Measurements from ENCODE around the gene NGLY1.
A peak's percentile ranks its signal among the peaks of the same experiment; 100 is the strongest.

Gene NGLY1

GRCh38 chr3:25784971-25785370 lies 1.7 kb upstream of the NGLY1 start:
- no peak for DNase-seq (ENCODE audit: low read depth in 2 of 2)

DNA sequence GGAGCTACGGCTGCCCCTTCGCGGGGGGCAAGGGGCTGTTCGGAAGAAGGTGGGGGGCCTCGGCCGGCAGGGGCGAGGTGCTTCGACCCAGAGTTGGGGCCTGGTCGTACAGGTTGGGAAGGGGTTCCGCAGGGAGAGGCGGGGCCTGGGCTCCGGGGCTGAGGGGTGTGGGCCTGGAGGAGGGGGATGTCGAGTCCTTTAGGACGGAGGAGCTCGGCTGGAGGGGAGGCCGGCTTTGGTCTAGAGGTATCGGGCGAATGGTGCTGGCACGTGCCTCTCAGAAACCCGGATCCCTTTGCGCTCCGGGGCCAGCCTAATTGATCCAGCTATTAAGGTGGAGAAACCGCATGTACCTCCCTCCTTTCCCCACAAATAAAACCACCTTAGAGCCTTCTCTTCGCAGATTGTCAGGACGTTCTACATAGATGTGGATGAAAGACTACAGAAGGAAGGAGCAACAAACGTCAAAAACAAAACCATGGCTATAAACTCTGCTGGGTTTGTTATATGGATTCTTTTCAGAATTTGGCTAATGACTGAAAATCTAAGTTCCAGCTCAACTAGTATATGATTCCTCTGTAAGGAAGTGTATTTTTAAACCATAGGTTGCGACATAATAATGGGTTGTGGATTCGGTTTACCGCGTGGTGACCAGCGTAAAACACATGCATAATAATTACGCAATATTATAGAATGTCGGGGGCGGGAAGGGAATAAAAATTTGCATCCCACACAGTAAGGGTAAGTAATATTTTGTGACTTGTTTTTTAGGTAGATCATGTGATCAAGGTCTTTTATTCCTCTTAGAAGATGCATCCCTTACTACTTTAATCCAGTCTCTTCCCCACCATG lies 644 bp upstream of the NGLY1 start:
- DNase-seq (ENCODE audit: low read depth in 2 of 2): peak in 1 of 2 experiments; percentile 39

GRCh38 chr3:25782636-25782937 lies 656 bp downstream of the NGLY1 start:
- no peak for DNase-seq (ENCODE audit: low read depth in 2 of 2)

DNA sequence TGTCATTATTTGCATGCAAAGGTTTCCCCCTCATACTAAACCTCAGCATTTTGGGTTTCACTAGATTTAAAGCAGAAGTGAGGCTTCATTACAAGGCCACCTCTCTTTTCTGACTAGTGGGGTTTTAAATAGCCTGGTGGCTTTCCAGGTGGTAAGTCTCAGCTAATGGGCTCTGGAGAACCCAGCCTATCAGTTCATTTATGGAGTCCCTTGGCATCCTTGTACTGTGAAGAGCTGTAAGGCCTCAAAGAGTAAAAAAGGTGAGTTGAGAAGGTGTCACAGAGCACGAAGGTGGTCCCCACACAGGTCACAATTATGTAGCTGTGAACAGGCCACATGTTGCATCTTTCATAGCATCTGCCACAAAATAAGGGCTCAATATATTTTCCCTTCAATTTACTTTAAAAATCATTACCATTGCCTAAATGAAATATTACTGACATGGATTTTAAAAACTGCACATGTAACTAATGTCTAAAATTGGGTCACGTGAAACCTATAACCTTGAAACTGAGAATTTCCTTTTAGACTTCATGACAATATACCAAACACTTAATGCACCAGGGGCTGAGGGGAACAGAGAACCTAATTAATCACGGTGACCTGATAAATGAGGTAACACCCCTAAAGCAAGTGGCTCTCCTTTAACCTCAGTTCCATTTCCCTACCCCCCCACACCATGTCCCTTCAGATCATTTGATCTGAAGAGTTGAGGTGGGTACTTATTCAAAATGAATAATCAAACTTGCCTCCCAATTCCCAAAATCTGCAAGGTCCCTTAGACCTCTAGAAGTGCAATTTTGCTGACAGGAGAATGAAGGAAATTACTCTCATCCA lies 1.3 kb downstream of the NGLY1 start:
- DNase-seq (ENCODE audit: low read depth in 2 of 2): no peak

GRCh38 chr3:25781145-25781757 lies 2.0 kb downstream of the NGLY1 start:
- DNase-seq (ENCODE audit: low read depth in 2 of 2): no peak

DNA sequence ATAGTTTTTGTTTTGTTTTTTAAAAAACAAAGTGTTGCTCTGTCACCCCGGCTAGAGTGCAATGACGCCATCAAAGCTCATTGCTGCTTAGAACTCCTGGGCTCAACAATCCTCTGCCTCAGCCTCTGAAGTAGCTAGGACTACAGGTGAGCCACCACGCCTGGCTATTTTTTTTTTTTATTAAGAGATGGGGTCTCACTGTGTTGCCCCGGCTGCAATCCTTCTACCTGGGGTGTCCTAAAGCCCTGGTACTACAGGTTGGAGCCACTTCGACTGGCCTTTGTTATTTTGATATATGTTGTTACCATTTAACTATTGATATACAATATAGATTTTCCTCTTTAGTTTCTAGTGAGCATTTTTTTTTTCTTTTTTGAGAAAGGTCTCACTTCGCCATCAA lies 2.6 kb downstream of the NGLY1 start:
- DNase-seq (ENCODE audit: low read depth in 2 of 2): no peak

DNA sequence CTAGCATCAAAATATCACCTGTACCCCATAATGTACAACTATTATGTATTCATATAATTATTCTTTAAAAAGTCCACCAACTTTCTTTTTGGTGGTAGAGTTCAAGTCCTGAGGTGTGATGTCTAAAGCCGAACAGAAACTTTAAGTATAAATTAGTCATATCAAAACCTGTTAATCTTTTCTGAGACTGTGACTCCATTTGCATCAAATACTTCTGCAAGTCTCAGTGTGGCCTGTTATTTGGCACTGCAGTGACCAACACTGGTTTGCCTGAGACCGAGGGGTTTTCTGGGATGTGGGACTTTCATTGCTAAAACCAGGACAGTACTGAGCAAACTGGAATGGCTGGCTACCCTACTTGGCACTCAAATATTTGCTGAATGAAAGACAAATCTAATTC lies 7.3 kb downstream of the NGLY1 start:
- DNase-seq (ENCODE audit: low read depth in 2 of 2): no peak

DNA sequence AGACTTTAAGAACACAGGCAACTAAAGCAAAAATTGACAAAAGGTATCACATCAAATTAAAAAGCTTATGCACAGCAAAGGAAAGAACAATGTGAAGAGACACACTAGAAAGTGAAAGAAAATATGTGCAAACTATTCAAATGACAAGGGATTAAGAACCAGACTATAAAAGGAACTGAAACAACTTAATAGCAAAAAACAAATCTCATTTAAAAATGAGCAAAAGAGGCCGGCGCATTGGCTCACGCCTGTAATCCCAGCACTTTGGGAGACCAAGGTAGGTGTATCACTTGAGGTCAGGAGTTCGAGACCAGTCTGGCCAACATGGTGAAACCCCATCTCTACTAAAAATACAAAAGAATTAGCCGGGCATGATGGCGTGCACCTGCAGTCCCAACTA lies 14.4 kb downstream of the NGLY1 start:
- DNase-seq (ENCODE audit: low read depth in 2 of 2): no peak

GRCh38 chr3:25751725-25752124 lies 31.5 kb downstream of the NGLY1 start:
- DNase-seq (ENCODE audit: low read depth in 2 of 2): no peak

- DNase-seq (ENCODE audit: low read depth in 2 of 2): no peak
Observed at GRCh38 chr3:25751048-25751447, 32.2 kb downstream of the NGLY1 start.

DNA sequence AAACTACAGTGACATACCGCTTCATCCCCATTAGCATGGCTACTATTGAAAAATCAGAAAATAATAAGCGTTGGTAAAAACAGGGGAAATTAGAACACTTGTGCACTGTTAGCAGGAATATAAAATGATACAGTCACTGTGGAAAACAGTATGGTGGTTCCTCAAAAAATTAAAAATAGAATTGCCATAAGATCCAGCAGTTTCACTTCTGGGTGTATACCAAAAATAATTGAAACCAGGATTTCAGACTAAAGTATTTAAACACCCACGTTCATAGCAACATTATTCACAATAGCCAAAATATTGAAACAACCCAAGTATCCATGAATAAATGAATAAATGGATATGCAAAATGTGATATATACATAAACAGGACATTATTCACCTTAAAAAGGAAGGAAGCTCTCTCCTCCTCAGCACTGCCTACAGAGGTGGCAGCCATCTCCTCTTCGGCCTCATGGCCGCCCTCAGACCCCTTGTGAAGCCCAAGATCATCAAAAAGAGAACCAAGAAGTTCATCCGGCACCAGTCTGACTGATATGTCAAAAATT lies 34.1 kb downstream of the NGLY1 start:
- DNase-seq (ENCODE audit: low read depth in 2 of 2): no peak

DNA sequence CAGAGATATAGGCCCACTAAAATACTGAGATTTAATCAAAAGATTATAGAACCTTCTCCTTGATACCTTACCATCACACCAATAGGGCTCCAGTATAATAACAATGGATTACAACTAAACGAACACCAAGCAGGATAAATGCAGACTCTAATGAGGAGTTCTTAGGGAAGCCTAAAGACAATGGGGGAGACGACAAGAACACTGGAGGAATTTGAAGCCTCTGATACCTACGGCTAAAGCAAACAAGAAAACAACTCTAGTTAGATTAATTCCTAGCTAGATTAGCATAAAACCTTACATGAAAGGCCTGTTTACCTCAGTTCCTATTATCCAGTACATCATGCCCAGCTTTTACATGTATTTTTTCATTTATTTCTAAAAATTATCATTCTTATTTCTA lies 35.1 kb downstream of the NGLY1 start:
- DNase-seq (ENCODE audit: low read depth in 2 of 2): no peak

DNA sequence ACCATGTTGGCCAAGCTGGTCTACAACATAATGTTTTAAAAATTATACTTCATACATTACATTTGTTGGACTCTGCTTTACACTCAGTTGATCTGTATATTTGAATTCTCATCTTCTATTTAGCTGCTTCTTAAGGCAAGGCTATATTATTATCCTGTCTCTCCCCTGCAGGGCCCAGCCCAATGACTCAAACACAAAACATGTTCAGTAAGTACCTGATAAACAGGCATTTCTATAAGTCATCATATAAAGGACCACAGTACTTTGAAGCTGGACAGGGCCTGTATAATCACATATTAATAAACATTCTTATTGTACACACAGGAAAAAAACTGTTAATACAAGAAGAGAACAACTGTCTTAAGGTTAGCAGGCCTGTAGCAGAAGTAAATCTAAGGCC lies 36.2 kb downstream of the NGLY1 start:
- DNase-seq (ENCODE audit: low read depth in 2 of 2): no peak

GRCh38 chr3:25744470-25744869 lies 38.8 kb downstream of the NGLY1 start:
- no peak for DNase-seq (ENCODE audit: low read depth in 2 of 2)

DNA sequence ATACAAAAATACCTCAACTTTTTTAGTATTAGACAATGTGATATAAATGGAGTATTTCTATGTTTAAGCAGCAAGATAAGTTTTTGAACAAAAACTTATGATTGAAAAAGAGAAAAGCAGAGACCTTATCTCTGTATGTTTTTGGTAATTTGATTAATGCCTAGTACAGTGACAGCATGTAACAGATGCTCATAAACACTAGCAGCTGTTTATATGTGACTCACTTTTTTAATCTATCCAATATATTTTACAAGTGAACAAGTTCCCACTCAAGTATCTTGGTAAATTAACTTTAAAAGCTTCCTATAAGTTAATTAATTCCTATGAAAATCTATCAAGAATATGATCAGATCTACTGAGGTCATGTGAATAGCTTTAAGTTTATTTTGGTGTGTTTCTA lies 55.1 kb downstream of the NGLY1 start:
- no peak for DNase-seq (ENCODE audit: low read depth in 2 of 2)

DNA sequence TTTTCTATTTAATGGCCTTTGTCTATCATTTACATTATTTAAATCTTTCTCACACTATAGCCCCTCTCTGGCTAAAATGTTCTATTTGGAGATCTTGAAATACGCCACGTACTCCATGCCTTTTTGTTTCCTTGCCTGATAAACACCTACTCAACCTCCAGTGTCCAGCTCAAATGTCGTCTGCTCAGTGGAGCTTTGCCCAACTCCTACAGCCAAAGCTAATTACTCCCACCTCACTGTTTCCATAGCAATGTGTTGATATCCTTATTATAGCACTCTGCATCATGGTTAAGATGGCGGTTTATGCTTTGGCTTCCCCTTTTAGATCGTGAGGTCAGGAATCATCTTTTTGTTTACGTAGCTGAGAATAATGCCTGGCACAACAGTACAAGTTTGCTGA lies 55.9 kb downstream of the NGLY1 start:
- no peak for DNase-seq (ENCODE audit: low read depth in 2 of 2)

DNA sequence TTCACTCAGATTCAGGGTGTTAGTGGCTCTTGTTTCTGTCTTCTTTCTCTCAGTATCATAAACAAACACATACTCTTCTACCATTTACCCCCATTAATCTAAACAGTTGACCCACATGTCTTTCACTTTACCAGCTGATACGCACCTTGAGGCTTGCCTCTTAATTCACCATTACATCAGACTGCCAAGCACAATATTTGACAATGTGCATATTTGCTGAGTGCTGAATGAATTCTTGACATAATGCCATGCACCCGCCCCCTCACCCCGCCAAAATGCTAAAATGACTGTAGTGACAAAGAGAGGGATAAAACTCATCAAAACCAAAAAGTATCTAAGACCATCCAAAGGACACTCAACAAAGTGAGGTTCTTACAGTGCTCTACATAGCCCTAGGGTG lies 57.4 kb downstream of the NGLY1 start:
- DNase-seq (ENCODE audit: low read depth in 2 of 2): no peak

GRCh38 chr3:25724948-25725645 lies 58.1 kb downstream of the NGLY1 start:
- DNase-seq (ENCODE audit: low read depth in 2 of 2): no peak

DNA sequence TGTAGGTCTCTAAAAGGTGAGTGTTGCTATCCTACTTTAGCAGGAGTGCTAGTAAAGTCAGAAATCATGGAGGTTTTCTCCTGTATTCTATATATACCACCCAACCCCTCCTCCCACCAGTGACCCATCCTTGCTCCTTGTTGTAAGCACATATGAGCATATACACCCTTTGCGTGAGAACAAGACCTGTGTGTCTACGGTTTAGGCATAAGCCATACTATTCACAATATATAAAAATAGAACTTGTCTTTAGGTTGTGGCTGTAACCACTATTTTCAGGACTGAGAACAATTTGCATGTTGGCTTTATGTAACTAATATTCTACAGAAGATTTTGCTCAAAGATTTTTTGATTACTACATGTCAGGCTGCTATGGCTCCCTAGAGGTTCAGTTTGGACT lies 59.4 kb downstream of the NGLY1 start:
- DNase-seq (ENCODE audit: low read depth in 2 of 2): no peak

- DNase-seq (ENCODE audit: low read depth in 2 of 2): no peak
Observed at GRCh38 chr3:25719321-25719720, 63.9 kb downstream of the NGLY1 start.

- no peak for DNase-seq (ENCODE audit: low read depth in 2 of 2)
Observed at GRCh38 chr3:25713341-25713985, 69.8 kb downstream of the NGLY1 start.
